H9 (cell line): ENCODE measurements around the gene DBNDD1. TPM values are rescaled to one million over a fixed set of nuclear protein-coding genes. Genes with fewer than 3 reads are reported as not detected.

ENCODE experiments used
- DNase-seq: peaks from one replicate; pipeline ENCODE4 v3.0.0-alpha.2; 2017
- H2AFZ ChIP-seq: one replicate; pipeline ENCODE4 v1.6.1; 2013; ENCODE audit warnings: mild to moderate bottlenecking, low read length, control low read depth, moderate library complexity
- H2AK5ac ChIP-seq: 2 replicates; pipeline ENCODE4 v1.6.1; 2013; ENCODE audit warnings: low read length, control low read depth, mixed read lengths; ENCODE audit not compliant: insufficient read length
- H2BK120ac ChIP-seq: one replicate; pipeline ENCODE4 v1.6.1; 2013; ENCODE audit warnings: low read depth, mild to moderate bottlenecking, low read length, control low read depth, inconsistent platforms; ENCODE audit not compliant: poor library complexity, severe bottlenecking
- H2BK12ac ChIP-seq: 2 replicates; pipeline ENCODE4 v1.6.1; 2013; ENCODE audit warnings: low read length, control low read depth, mixed read lengths, low read depth; ENCODE audit not compliant: insufficient read length
- H2BK15ac ChIP-seq: 2 replicates; pipeline ENCODE4 v1.6.1; 2013; ENCODE audit warnings: low read depth, low read length, control low read depth
- H2BK20ac ChIP-seq: one replicate; pipeline ENCODE4 v1.6.1; 2013; ENCODE audit warnings: low read depth, mild to moderate bottlenecking, low read length, control low read depth, inconsistent platforms; ENCODE audit not compliant: poor library complexity, severe bottlenecking
- H2BK5ac ChIP-seq: 2 replicates; pipeline ENCODE4 v1.6.1; 2013; ENCODE audit warnings: low read length, control low read depth, mixed read lengths; ENCODE audit not compliant: insufficient read length
- H3K14ac ChIP-seq: 2 replicates; pipeline ENCODE4 v1.6.1; 2013; ENCODE audit warnings: low read length, control low read depth; ENCODE audit not compliant: insufficient read depth
- H3K18ac ChIP-seq: 2 replicates; pipeline ENCODE4 v1.6.1; 2013; ENCODE audit warnings: low read depth, mild to moderate bottlenecking, mixed read lengths, low read length, control low read depth; ENCODE audit not compliant: insufficient read length
- H3K23ac ChIP-seq: 2 replicates; pipeline ENCODE4 v1.6.1; 2013; ENCODE audit warnings: low read length, control low read depth, mixed read lengths, low read depth; ENCODE audit not compliant: insufficient read length
- H3K23me2 ChIP-seq: 2 replicates; pipeline ENCODE4 v1.6.1; 2013; ENCODE audit warnings: low read depth, mild to moderate bottlenecking, mixed read lengths, low read length, control low read depth; ENCODE audit not compliant: insufficient read length, poor library complexity, severe bottlenecking
- H3K27ac ChIP-seq: 2 replicates; pipeline ENCODE4 v1.5.1; 2013; ENCODE audit warnings: low read length, control low read depth, mixed read lengths, low read depth; ENCODE audit not compliant: insufficient read length
- H3K27me3 ChIP-seq: 2 replicates; pipeline ENCODE4 v1.6.1; 2013; ENCODE audit warnings: low read length, control low read depth, inconsistent platforms; ENCODE audit not compliant: insufficient read depth
- H3K4ac ChIP-seq: 2 replicates; pipeline ENCODE4 v1.6.1; 2013; ENCODE audit warnings: low read depth, mild to moderate bottlenecking, control low read depth, inconsistent platforms, low read length, moderate library complexity
- H3K4me1 ChIP-seq: 2 replicates; pipeline ENCODE4 v1.6.1; 2013; ENCODE audit warnings: low read length, control low read depth, inconsistent platforms; ENCODE audit not compliant: insufficient read depth
- H3K4me2 ChIP-seq: 2 replicates; pipeline ENCODE4 v1.6.1; 2013; ENCODE audit warnings: low read length, control low read depth, mixed read lengths; ENCODE audit not compliant: insufficient read length, insufficient read depth
- H3K56ac ChIP-seq: 2 replicates; pipeline ENCODE4 v1.6.1; 2013; ENCODE audit warnings: low read depth, mild to moderate bottlenecking, mixed read lengths, low read length, control low read depth; ENCODE audit not compliant: insufficient read length
- H3K79me1 ChIP-seq: 2 replicates; pipeline ENCODE4 v1.6.1; 2013; ENCODE audit warnings: low read depth, mild to moderate bottlenecking, moderate library complexity, low read length, control low read depth, inconsistent platforms; ENCODE audit not compliant: insufficient read depth, poor library complexity, severe bottlenecking
- H3K79me2 ChIP-seq: 2 replicates; pipeline ENCODE4 v1.6.1; 2013; ENCODE audit warnings: low read length, control low read depth, inconsistent platforms; ENCODE audit not compliant: insufficient read depth
- H3K9ac ChIP-seq: 2 replicates; pipeline ENCODE4 v1.6.1; 2013; ENCODE audit warnings: low read length, control low read depth, mixed read lengths; ENCODE audit not compliant: insufficient read length; ENCODE audit errors: extremely low read depth
- H3K9me3 ChIP-seq: one replicate; pipeline ENCODE4 v1.6.1; 2013; ENCODE audit warnings: low read depth, low read length, inconsistent platforms; ENCODE audit not compliant: control insufficient read depth
- H3T11ph ChIP-seq: one replicate; pipeline ENCODE4 v1.6.1; 2013; ENCODE audit warnings: mild to moderate bottlenecking, low read length, control low read depth, inconsistent platforms
- H4K20me1 ChIP-seq: one replicate; pipeline ENCODE4 v1.6.1; 2013; ENCODE audit not compliant: control insufficient read depth, insufficient read length, insufficient read depth
- H4K5ac ChIP-seq: 2 replicates; pipeline ENCODE4 v1.6.1; 2013; ENCODE audit warnings: low read depth, mild to moderate bottlenecking, mixed read lengths, low read length, control low read depth; ENCODE audit not compliant: insufficient read length
- H4K8ac ChIP-seq: replicated peaks from 2 replicates; pipeline ENCODE4 v1.6.1; 2013; ENCODE audit warnings: low read length, control low read depth, mixed read lengths, low read depth; ENCODE audit not compliant: insufficient read length
- H4K91ac ChIP-seq: 2 replicates; pipeline ENCODE4 v1.6.1; 2013; ENCODE audit warnings: low read depth, mild to moderate bottlenecking, moderate library complexity, mixed read lengths, low read length, control low read depth; ENCODE audit not compliant: insufficient read length
- H3K27ac Mint-ChIP-seq, 3 experiments: 2 replicates in 2 of 3; 3 replicates in 1 of 3; pipeline ENCODE4 v1.8.0; 2020 to 2021; ENCODE audit warnings: mixed read lengths in 3 of 3, mild to moderate bottlenecking in 1 of 3, moderate library complexity in 1 of 3
- H3K27me3 Mint-ChIP-seq: 2 replicates; pipeline ENCODE4 v1.8.0; 2021; ENCODE audit warnings: low read depth, mild to moderate bottlenecking, moderate library complexity, mixed read lengths
- H3K36me3 Mint-ChIP-seq, 3 experiments: 2 replicates in 2 of 3; 3 replicates in 1 of 3; pipeline ENCODE4 v1.8.0; 2020 to 2021; ENCODE audit warnings: low read depth in 3 of 3, mixed read lengths in 3 of 3; ENCODE audit not compliant: insufficient read depth in 1 of 3
- H3K4me1 Mint-ChIP-seq, 2 experiments: 2 replicates each; pipeline ENCODE4 v1.8.0; 2020; ENCODE audit warnings: mixed read lengths in 2 of 2
- H3K4me3 Mint-ChIP-seq, 2 experiments: 2 replicates in 1 of 2; 3 replicates in 1 of 2; pipeline ENCODE4 v1.8.0; 2020 to 2021; ENCODE audit warnings: mild to moderate bottlenecking in 2 of 2, mixed read lengths in 2 of 2, moderate library complexity in 1 of 2
- H3K9me3 Mint-ChIP-seq, 2 experiments: 2 replicates in 1 of 2; 3 replicates in 1 of 2; pipeline ENCODE4 v1.8.0; 2020; ENCODE audit warnings: mild to moderate bottlenecking in 2 of 2, mixed read lengths in 2 of 2, moderate library complexity in 1 of 2
- CTCF ChIP-seq: fragments of 200-600 bp; sonication (generic); conservative IDR thresholded peaks from 3 replicates; pipeline ENCODE4 v1.8.0; 2021; ENCODE audit warnings: antibody characterized with exemption, mild to moderate bottlenecking
- WGBS: extraction: QIAGEN DNeasy Blood & Tissue Kit; methylation state at CpG from one replicate; pipeline ENCODE4 v1.1.7; 2013; ENCODE audit warnings: missing lambda C conversion rate, low lambda C conversion rate, mixed read lengths; ENCODE audit not compliant: insufficient read length; ENCODE audit errors: extremely low coverage; 5-methylcytosine and 5-hydroxymethylcytosine counted together
- total RNA-seq: library from RNA; stranded (reverse); gene quantifications from 2 replicates; pipeline ENCODE4 v1.2.1, GENCODE V29; 2021

The DBNDD1 gene
- total RNA-seq, 1 experiment from 2014 or later, result 87.3 TPM

- Histone ChIP-seq H2AK5ac (no peak overlapping the region), H4K8ac (no peak overlapping the region), H4K5ac (no peak overlapping the region), H2BK5ac (no peak overlapping the region), H3K4me2 (no peak overlapping the region), H4K91ac (no peak overlapping the region), H2AFZ (no peak overlapping the region), H3K9me3 (no peaks in the 10 kb centered on the region), H3K56ac (no peak overlapping the region), H3K27ac (no peak overlapping the region), H2BK20ac (no peak overlapping the region), H3K79me1 (no peaks in the 10 kb centered on the region), H2BK12ac (no peak overlapping the region), H3K23me2 (no peaks in the 10 kb centered on the region), H2BK120ac (no peak overlapping the region), H3K4me1 (no peaks in the 10 kb centered on the region), H3K4ac (no peak overlapping the region), H3T11ph (no peak overlapping the region), H3K27me3 (no peaks in the 10 kb centered on the region), H3K14ac (no peak overlapping the region), H3K23ac (no peak overlapping the region), H2BK15ac (no peak overlapping the region), H3K79me2 (no peaks in the 10 kb centered on the region), H3K18ac (no peak overlapping the region), H3K9ac (no peak overlapping the region), H4K20me1 (no peaks in the 10 kb centered on the region)
- WGBS, result no CpG with 5 or more reads among the region's 22 CpGs
- DNase-seq, result no peak
- no peaks in the 10 kb centered on the region; a peak in 1 of 5 replicates for H3K9me3 Mint-ChIP-seq
- peaks cover 2 to 30% (median 9%) of the 10 kb centered on the region in 3 experiments; a peak in 5 of 7 replicates for H3K36me3 Mint-ChIP-seq
- H3K4me1 Mint-ChIP-seq, result peaks cover 4 to 5% of the 10 kb centered on the region in 2 experiments; a peak in 3 of 4 replicates
- no peak for TF ChIP-seq CTCF
- H3K27me3 Mint-ChIP-seq, result no peaks in the 10 kb centered on the region
- H3K4me3 Mint-ChIP-seq, result no peak overlapping the region
- H3K27ac Mint-ChIP-seq, result no peak overlapping the region
Observed at GRCh38 chr16:90009172-90009899, 9.9 kb downstream of the DBNDD1 start.
